H9 (cell line): ENCODE data around the gene HSDL2. TPM values are rescaled to one million over a fixed set of nuclear protein-coding genes. Genes with fewer than 3 reads are reported as not detected.

Experiments
- DNase-seq: peaks from one replicate; pipeline ENCODE4 v3.0.0-alpha.2; 2017
- H2AFZ ChIP-seq: one replicate; pipeline ENCODE4 v1.6.1; 2013; ENCODE audit warnings: mild to moderate bottlenecking, low read length, control low read depth, moderate library complexity
- H2AK5ac ChIP-seq: 2 replicates; pipeline ENCODE4 v1.6.1; 2013; ENCODE audit warnings: low read length, control low read depth, mixed read lengths; ENCODE audit not compliant: insufficient read length
- H2BK120ac ChIP-seq: one replicate; pipeline ENCODE4 v1.6.1; 2013; ENCODE audit warnings: low read depth, mild to moderate bottlenecking, low read length, control low read depth, inconsistent platforms; ENCODE audit not compliant: poor library complexity, severe bottlenecking
- H2BK12ac ChIP-seq: 2 replicates; pipeline ENCODE4 v1.6.1; 2013; ENCODE audit warnings: low read length, control low read depth, mixed read lengths, low read depth; ENCODE audit not compliant: insufficient read length
- H2BK15ac ChIP-seq: 2 replicates; pipeline ENCODE4 v1.6.1; 2013; ENCODE audit warnings: low read depth, low read length, control low read depth
- H2BK20ac ChIP-seq: one replicate; pipeline ENCODE4 v1.6.1; 2013; ENCODE audit warnings: low read depth, mild to moderate bottlenecking, low read length, control low read depth, inconsistent platforms; ENCODE audit not compliant: poor library complexity, severe bottlenecking
- H2BK5ac ChIP-seq: 2 replicates; pipeline ENCODE4 v1.6.1; 2013; ENCODE audit warnings: low read length, control low read depth, mixed read lengths; ENCODE audit not compliant: insufficient read length
- H3K14ac ChIP-seq: 2 replicates; pipeline ENCODE4 v1.6.1; 2013; ENCODE audit warnings: low read length, control low read depth; ENCODE audit not compliant: insufficient read depth
- H3K18ac ChIP-seq: 2 replicates; pipeline ENCODE4 v1.6.1; 2013; ENCODE audit warnings: low read depth, mild to moderate bottlenecking, mixed read lengths, low read length, control low read depth; ENCODE audit not compliant: insufficient read length
- H3K23ac ChIP-seq: 2 replicates; pipeline ENCODE4 v1.6.1; 2013; ENCODE audit warnings: low read length, control low read depth, mixed read lengths, low read depth; ENCODE audit not compliant: insufficient read length
- H3K23me2 ChIP-seq: 2 replicates; pipeline ENCODE4 v1.6.1; 2013; ENCODE audit warnings: low read depth, mild to moderate bottlenecking, mixed read lengths, low read length, control low read depth; ENCODE audit not compliant: insufficient read length, poor library complexity, severe bottlenecking
- H3K27ac ChIP-seq: 2 replicates; pipeline ENCODE4 v1.5.1; 2013; ENCODE audit warnings: low read length, control low read depth, mixed read lengths, low read depth; ENCODE audit not compliant: insufficient read length
- H3K27me3 ChIP-seq: 2 replicates; pipeline ENCODE4 v1.6.1; 2013; ENCODE audit warnings: low read length, control low read depth, inconsistent platforms; ENCODE audit not compliant: insufficient read depth
- H3K4ac ChIP-seq: 2 replicates; pipeline ENCODE4 v1.6.1; 2013; ENCODE audit warnings: low read depth, mild to moderate bottlenecking, control low read depth, inconsistent platforms, low read length, moderate library complexity
- H3K4me1 ChIP-seq: 2 replicates; pipeline ENCODE4 v1.6.1; 2013; ENCODE audit warnings: low read length, control low read depth, inconsistent platforms; ENCODE audit not compliant: insufficient read depth
- H3K4me2 ChIP-seq: 2 replicates; pipeline ENCODE4 v1.6.1; 2013; ENCODE audit warnings: low read length, control low read depth, mixed read lengths; ENCODE audit not compliant: insufficient read length, insufficient read depth
- H3K56ac ChIP-seq: 2 replicates; pipeline ENCODE4 v1.6.1; 2013; ENCODE audit warnings: low read depth, mild to moderate bottlenecking, mixed read lengths, low read length, control low read depth; ENCODE audit not compliant: insufficient read length
- H3K79me1 ChIP-seq: 2 replicates; pipeline ENCODE4 v1.6.1; 2013; ENCODE audit warnings: low read depth, mild to moderate bottlenecking, moderate library complexity, low read length, control low read depth, inconsistent platforms; ENCODE audit not compliant: insufficient read depth, poor library complexity, severe bottlenecking
- H3K79me2 ChIP-seq: 2 replicates; pipeline ENCODE4 v1.6.1; 2013; ENCODE audit warnings: low read length, control low read depth, inconsistent platforms; ENCODE audit not compliant: insufficient read depth
- H3K9ac ChIP-seq: 2 replicates; pipeline ENCODE4 v1.6.1; 2013; ENCODE audit warnings: low read length, control low read depth, mixed read lengths; ENCODE audit not compliant: insufficient read length; ENCODE audit errors: extremely low read depth
- H3K9me3 ChIP-seq: one replicate; pipeline ENCODE4 v1.6.1; 2013; ENCODE audit warnings: low read depth, low read length, inconsistent platforms; ENCODE audit not compliant: control insufficient read depth
- H3T11ph ChIP-seq: one replicate; pipeline ENCODE4 v1.6.1; 2013; ENCODE audit warnings: mild to moderate bottlenecking, low read length, control low read depth, inconsistent platforms
- H4K20me1 ChIP-seq: one replicate; pipeline ENCODE4 v1.6.1; 2013; ENCODE audit not compliant: control insufficient read depth, insufficient read length, insufficient read depth
- H4K5ac ChIP-seq: 2 replicates; pipeline ENCODE4 v1.6.1; 2013; ENCODE audit warnings: low read depth, mild to moderate bottlenecking, mixed read lengths, low read length, control low read depth; ENCODE audit not compliant: insufficient read length
- H4K8ac ChIP-seq: replicated peaks from 2 replicates; pipeline ENCODE4 v1.6.1; 2013; ENCODE audit warnings: low read length, control low read depth, mixed read lengths, low read depth; ENCODE audit not compliant: insufficient read length
- H4K91ac ChIP-seq: 2 replicates; pipeline ENCODE4 v1.6.1; 2013; ENCODE audit warnings: low read depth, mild to moderate bottlenecking, moderate library complexity, mixed read lengths, low read length, control low read depth; ENCODE audit not compliant: insufficient read length
- H3K27ac Mint-ChIP-seq, 3 experiments: 2 replicates in 2 of 3; 3 replicates in 1 of 3; pipeline ENCODE4 v1.8.0; 2020 to 2021; ENCODE audit warnings: mixed read lengths in 3 of 3, mild to moderate bottlenecking in 1 of 3, moderate library complexity in 1 of 3
- H3K27me3 Mint-ChIP-seq: 2 replicates; pipeline ENCODE4 v1.8.0; 2021; ENCODE audit warnings: low read depth, mild to moderate bottlenecking, moderate library complexity, mixed read lengths
- H3K36me3 Mint-ChIP-seq, 3 experiments: 2 replicates in 2 of 3; 3 replicates in 1 of 3; pipeline ENCODE4 v1.8.0; 2020 to 2021; ENCODE audit warnings: low read depth in 3 of 3, mixed read lengths in 3 of 3; ENCODE audit not compliant: insufficient read depth in 1 of 3
- H3K4me1 Mint-ChIP-seq, 2 experiments: 2 replicates each; pipeline ENCODE4 v1.8.0; 2020; ENCODE audit warnings: mixed read lengths in 2 of 2
- H3K4me3 Mint-ChIP-seq, 2 experiments: 2 replicates in 1 of 2; 3 replicates in 1 of 2; pipeline ENCODE4 v1.8.0; 2020 to 2021; ENCODE audit warnings: mild to moderate bottlenecking in 2 of 2, mixed read lengths in 2 of 2, moderate library complexity in 1 of 2
- H3K9me3 Mint-ChIP-seq, 2 experiments: 2 replicates in 1 of 2; 3 replicates in 1 of 2; pipeline ENCODE4 v1.8.0; 2020; ENCODE audit warnings: mild to moderate bottlenecking in 2 of 2, mixed read lengths in 2 of 2, moderate library complexity in 1 of 2
- CTCF ChIP-seq: fragments of 200-600 bp; sonication (generic); conservative IDR thresholded peaks from 3 replicates; pipeline ENCODE4 v1.8.0; 2021; ENCODE audit warnings: antibody characterized with exemption, mild to moderate bottlenecking
- WGBS: extraction: QIAGEN DNeasy Blood & Tissue Kit; methylation state at CpG from one replicate; pipeline ENCODE4 v1.1.7; 2013; ENCODE audit warnings: missing lambda C conversion rate, low lambda C conversion rate, mixed read lengths; ENCODE audit not compliant: insufficient read length; ENCODE audit errors: extremely low coverage; 5-methylcytosine and 5-hydroxymethylcytosine counted together
- total RNA-seq: library from RNA; stranded (reverse); gene quantifications from 2 replicates; pipeline ENCODE4 v1.2.1, GENCODE V29; 2021

The HSDL2 gene
- total RNA-seq, 1 experiment from 2014 or later = 16.6 TPM

- H2AK5ac ChIP-seq = no peak overlapping the region
- H4K20me1 ChIP-seq = no peaks in the 10 kb centered on the region
- no peak overlapping the region for H4K91ac ChIP-seq
- H3K27ac ChIP-seq = no peak overlapping the region
- H3K56ac ChIP-seq = no peak overlapping the region
- H2BK20ac ChIP-seq = no peak overlapping the region
- no CpG with 5 or more reads among the region's 1 CpG for WGBS
- no peak overlapping the region for H3K9ac ChIP-seq
- no peak overlapping the region for H3K27ac Mint-ChIP-seq
- H2BK5ac ChIP-seq = no peak overlapping the region
- no peak for DNase-seq
- no peak overlapping the region for H2BK15ac ChIP-seq
- H2BK12ac ChIP-seq = no peak overlapping the region
- no peaks in the 10 kb centered on the region for H3K79me2 ChIP-seq
- H3K23ac ChIP-seq = no peak overlapping the region
- no peak overlapping the region for H2BK120ac ChIP-seq
- no peaks in the 10 kb centered on the region for H3K9me3 Mint-ChIP-seq
- no peaks in the 10 kb centered on the region for H3K27me3 ChIP-seq
- no peak for TF ChIP-seq CTCF
- no peak overlapping the region for H2AFZ ChIP-seq
- H4K5ac ChIP-seq = no peak overlapping the region
- H3K14ac ChIP-seq = no peak overlapping the region
- H3K23me2 ChIP-seq = no peaks in the 10 kb centered on the region
- H3K79me1 ChIP-seq = no peaks in the 10 kb centered on the region
- H3K4me2 ChIP-seq = no peak overlapping the region
- no peaks in the 10 kb centered on the region for H3K4me1 ChIP-seq
- no peak overlapping the region for H4K8ac ChIP-seq
- H3K4me3 Mint-ChIP-seq = no peak overlapping the region
- H3K9me3 ChIP-seq = no peaks in the 10 kb centered on the region
- H3K4me1 Mint-ChIP-seq = no peaks in the 10 kb centered on the region
- H3K36me3 Mint-ChIP-seq = peaks cover 0 to 6% (median 4%) of the 10 kb centered on the region in 3 experiments; a peak in 3 of 7 replicates
- no peaks in the 10 kb centered on the region for H3K27me3 Mint-ChIP-seq
- no peak overlapping the region for H3K4ac ChIP-seq
- H3T11ph ChIP-seq = no peak overlapping the region
- H3K18ac ChIP-seq = no peak overlapping the region
Measured at GRCh38 chr9:112434487-112434886, 54.6 kb downstream of the HSDL2 start.
